ENCODE data around the gene LARP4B.

DNA sequence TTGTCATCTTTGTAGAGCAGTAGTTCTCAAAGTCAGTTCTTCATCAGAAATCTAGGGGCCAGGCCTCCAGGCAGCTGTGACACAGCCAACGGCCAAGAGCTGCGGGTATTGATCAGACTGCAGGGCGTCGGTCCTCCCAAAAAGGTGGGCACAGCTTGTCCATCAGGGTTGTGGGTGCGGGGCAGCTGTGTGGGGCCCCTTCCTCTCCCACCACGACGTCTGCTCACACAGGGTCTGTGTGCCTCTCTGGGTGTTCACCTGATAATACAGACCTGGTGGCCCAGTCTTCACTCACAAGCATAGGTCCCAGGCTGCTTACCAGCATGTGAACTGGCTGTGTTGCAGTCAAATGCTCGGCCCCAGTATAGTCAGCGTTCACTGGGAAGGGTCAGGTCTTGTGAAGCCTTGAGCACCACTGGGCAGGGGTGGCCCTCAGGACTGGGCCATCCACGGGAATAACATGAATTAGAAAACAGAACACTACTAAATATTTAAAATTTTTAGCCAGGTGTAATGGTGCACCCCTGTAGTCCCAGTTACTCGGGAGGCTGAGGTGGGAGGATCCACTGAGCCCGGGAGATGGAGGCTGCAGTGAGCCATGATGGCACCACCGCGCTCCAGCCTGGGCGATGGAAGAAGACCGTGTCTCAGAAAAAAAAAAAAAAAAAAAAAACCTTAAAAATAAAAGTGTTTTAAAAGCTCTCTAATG lies 139.3 kb downstream of the LARP4B start:
- TF ChIP-seq, protein P1, sequence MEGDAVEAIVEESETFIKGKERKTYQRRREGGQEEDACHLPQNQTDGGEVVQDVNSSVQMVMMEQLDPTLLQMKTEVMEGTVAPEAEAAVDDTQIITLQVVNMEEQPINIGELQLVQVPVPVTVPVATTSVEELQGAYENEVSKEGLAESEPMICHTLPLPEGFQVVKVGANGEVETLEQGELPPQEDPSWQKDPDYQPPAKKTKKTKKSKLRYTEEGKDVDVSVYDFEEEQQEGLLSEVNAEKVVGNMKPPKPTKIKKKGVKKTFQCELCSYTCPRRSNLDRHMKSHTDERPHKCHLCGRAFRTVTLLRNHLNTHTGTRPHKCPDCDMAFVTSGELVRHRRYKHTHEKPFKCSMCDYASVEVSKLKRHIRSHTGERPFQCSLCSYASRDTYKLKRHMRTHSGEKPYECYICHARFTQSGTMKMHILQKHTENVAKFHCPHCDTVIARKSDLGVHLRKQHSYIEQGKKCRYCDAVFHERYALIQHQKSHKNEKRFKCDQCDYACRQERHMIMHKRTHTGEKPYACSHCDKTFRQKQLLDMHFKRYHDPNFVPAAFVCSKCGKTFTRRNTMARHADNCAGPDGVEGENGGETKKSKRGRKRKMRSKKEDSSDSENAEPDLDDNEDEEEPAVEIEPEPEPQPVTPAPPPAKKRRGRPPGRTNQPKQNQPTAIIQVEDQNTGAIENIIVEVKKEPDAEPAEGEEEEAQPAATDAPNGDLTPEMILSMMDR (optimal IDR thresholded peaks at IDR 0.05 in 1 of 3, IDR thresholded peaks at IDR 0.05 in 1 of 3, conservative IDR thresholded peaks at IDR 0.05 in 1 of 3; ENCODE audit: extremely low read depth in 1 of 3, insufficient read depth in 2 of 3, low read length in 3 of 3): no peak
- no peak for TF ChIP-seq EZH2 (IDR thresholded peaks at IDR 0.05; ENCODE audit: low read length)
